HepG2 (cell line): ENCODE results near the gene SHBG. TPM values are rescaled to one million over a fixed set of nuclear protein-coding genes. Genes with fewer than 3 reads are reported as not detected.

Source experiments
- ATF3 ChIP-seq: sonication (generic); formaldehyde crosslinking; IDR thresholded peaks from 2 replicates; pipeline ENCODE4 v1.4.0; 2020; ENCODE audit warnings: missing genetic modification reagents
- FOXM1 ChIP-seq: sonication (generic); formaldehyde crosslinking; IDR thresholded peaks from 2 replicates; pipeline ENCODE4 v1.5.0; 2020; ENCODE audit warnings: missing genetic modification reagents
- HNF4A ChIP-seq: sonication (generic); formaldehyde crosslinking; IDR thresholded peaks from 2 replicates; pipeline ENCODE4 v1.4.0; 2020; ENCODE audit warnings: missing genetic modification reagents
- KLF15 ChIP-seq: sonication (generic); formaldehyde crosslinking; IDR thresholded peaks from 2 replicates; pipeline ENCODE4 v1.8.1; 2023; ENCODE audit warnings: borderline replicate concordance, mild to moderate bottlenecking, inconsistent platforms, missing genetic modification reagents, mixed read lengths
- MAFF ChIP-seq: IDR thresholded peaks from 2 replicates; pipeline ENCODE4 v1.6.1; 2011; ENCODE audit warnings: low read depth, low read length, improper control_type of control experiment
- MTERF4 ChIP-seq: sonication (generic); formaldehyde crosslinking; IDR thresholded peaks from 2 replicates; pipeline ENCODE4 v1.8.0; 2023; ENCODE audit warnings: mild to moderate bottlenecking, missing genetic modification reagents
- RFX3 ChIP-seq: IDR thresholded peaks from 2 replicates; pipeline ENCODE4 v1.6.1; 2016; ENCODE audit warnings: missing biosample characterization, missing genetic modification reagents
- SMAD3 ChIP-seq: sonication (generic); formaldehyde crosslinking; IDR thresholded peaks from 2 replicates; pipeline ENCODE4 v1.4.0; 2020; ENCODE audit warnings: missing genetic modification reagents
- SMARCE1 ChIP-seq: fragments of 450-650 bp; IDR thresholded peaks from 2 replicates; pipeline ENCODE4 v1.6.1; 2017; ENCODE audit warnings: borderline replicate concordance
- SP1 ChIP-seq, 2 experiments: fragments of 450-650 bp in 1 of 2; sonication (generic) in 1 of 2; formaldehyde crosslinking in 1 of 2; IDR thresholded peaks; 2 replicates each; pipeline versions ENCODE4 v1.4.0 to v1.6.1; 2016 to 2020; ENCODE audit warnings: missing genetic modification reagents in 1 of 2
- TEAD2 ChIP-seq: sonication (generic); formaldehyde crosslinking; IDR thresholded peaks from 2 replicates; pipeline ENCODE4 v1.9.0; 2021; ENCODE audit warnings: missing genetic modification reagents
- ZBTB26 ChIP-seq: IDR thresholded peaks from 2 replicates; pipeline ENCODE4 v1.6.1; 2016; ENCODE audit warnings: missing compliant biosample characterization, missing genetic modification reagents, borderline replicate concordance
- ZNF256 ChIP-seq: sonication (generic); formaldehyde crosslinking; conservative IDR thresholded peaks from 2 replicates; pipeline ENCODE4 v1.4.0; 2020; ENCODE audit warnings: missing genetic modification reagents
- ZNF280D ChIP-seq: sonication (generic); formaldehyde crosslinking; IDR thresholded peaks from 2 replicates; pipeline ENCODE4 v1.5.1; 2020; ENCODE audit warnings: mild to moderate bottlenecking, missing genetic modification reagents
- ZNF333 ChIP-seq: sonication (generic); formaldehyde crosslinking; IDR thresholded peaks from 2 replicates; pipeline ENCODE4 v1.4.0; 2020; ENCODE audit warnings: mild to moderate bottlenecking, missing genetic modification reagents, borderline replicate concordance
- ZNF335 ChIP-seq: sonication (generic); formaldehyde crosslinking; IDR thresholded peaks from 2 replicates; pipeline ENCODE4 v1.4.0; 2020; ENCODE audit warnings: missing genetic modification reagents
- ZNF572 ChIP-seq: sonication (generic); formaldehyde crosslinking; IDR thresholded peaks from 2 replicates; pipeline ENCODE4 v1.5.1; 2020; ENCODE audit warnings: mild to moderate bottlenecking, missing genetic modification reagents
- ZNF644 ChIP-seq: IDR thresholded peaks from 2 replicates; pipeline ENCODE4 v1.6.1; 2016; ENCODE audit warnings: low read depth
- ZNF720 ChIP-seq: sonication (generic); formaldehyde crosslinking; IDR thresholded peaks from 2 replicates; pipeline ENCODE4 v1.4.0; 2020; ENCODE audit warnings: missing genetic modification reagents
- ZNF724P ChIP-seq: sonication (generic); formaldehyde crosslinking; IDR thresholded peaks from 2 replicates; pipeline ENCODE4 v1.8.0; 2022; ENCODE audit warnings: missing genetic modification reagents, borderline replicate concordance
- polyA plus RNA-seq, 8 experiments: library from polyadenylated mRNA; depleted of rRNA in 3 of 8; stranded (reverse) in 7 of 8; unstranded in 1 of 8; fragments of >200 nt; fragmentation: Illumina TruSeq in 4 of 8; extraction: Trizol in 4 of 8; gene quantifications; 2 replicates each; pipeline versions ENCODE4 v1.2.1 to v1.2.3, GENCODE V29; 2011 to 2016; ENCODE audit warnings: low read depth in 4 of 8, missing spikeins in 1 of 8, mixed read lengths in 1 of 8; ENCODE audit not compliant: insufficient read depth in 1 of 8
- total RNA-seq, 5 experiments: library from RNA; depleted of rRNA; stranded (reverse); fragments of >200 nt; fragmentation: Illumina TruSeq; extraction: Trizol; gene quantifications; 2 replicates each; pipeline ENCODE4 v1.2.3, GENCODE V29; 2016; ENCODE audit warnings: low read depth in 1 of 5
- TF ChIP-seq, protein P1 (sequence below): sonication (generic); formaldehyde crosslinking; IDR thresholded peaks from 2 replicates; pipeline ENCODE4 v1.4.0; 2020; ENCODE audit warnings: missing genetic modification reagents

Gene SHBG
- total and polyA plus RNA-seq, 2 of the 13 experiments (the other 11 are each of a cell fraction or from before 2014, with no cell fraction given): 4.0 to 6.1 TPM

DNA sequence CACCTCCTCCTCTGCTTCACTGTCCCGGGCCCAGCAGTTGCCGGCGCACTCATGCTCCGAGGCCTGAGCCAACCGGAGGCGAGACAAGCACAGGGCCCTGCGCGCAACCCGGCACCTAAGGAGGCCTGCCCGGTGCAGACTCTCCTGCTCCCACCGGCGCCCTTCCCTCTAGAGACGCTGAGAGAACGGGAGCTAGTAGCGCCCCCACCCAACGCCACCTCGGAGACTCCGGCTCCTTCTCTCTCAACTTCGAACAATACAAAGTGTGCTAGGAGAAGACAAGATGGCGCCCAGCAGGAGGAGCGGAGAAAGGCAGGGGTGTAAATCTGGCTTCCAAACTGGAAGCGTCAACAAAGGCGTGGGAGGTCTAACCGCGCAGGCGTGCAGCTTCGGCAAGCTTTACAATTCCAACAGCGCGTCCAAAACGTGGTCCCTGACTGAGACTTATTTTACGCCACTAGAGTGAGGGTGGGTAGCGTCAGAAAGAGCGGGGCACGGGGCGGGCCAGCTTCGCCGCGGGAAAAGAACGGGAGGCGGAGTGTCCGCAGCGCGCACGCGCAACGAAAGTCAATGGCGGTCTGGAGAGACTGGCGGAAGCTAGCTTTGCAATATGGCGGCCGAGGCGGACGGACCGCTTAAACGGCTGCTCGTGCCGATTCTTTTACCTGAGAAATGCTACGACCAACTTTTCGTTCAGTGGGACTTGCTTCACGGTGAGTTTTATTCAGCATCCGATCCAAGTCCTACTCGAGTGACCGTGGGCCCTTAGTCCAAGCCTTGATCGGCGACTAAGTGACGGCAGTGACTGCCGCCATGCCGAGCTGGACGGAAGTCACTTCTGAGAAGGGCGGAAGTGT is 46.5 kb upstream of the SHBG start, which contains the start of gene MPDU1 (continued):
- TF ChIP-seq ATF3 (CRISPR knock-in tag) (no peak), ZNF720 (CRISPR knock-in tag) (no peak), SP1 (IDR thresholded peaks at IDR 0.05) (no peak), SP1 (CRISPR knock-in tag; IDR thresholded peaks at IDR 0.05) (peak; percentile 60; the same call in 1 of the 2 replicates), FOXM1 (CRISPR knock-in tag) (no peak), ZNF572 (CRISPR knock-in tag) (no peak), ZBTB26 (no peak; the same call in 1 of the 2 replicates), ZNF724P (CRISPR knock-in tag) (peak; percentile 50), ZNF644 (CRISPR knock-in tag) (0 out of 2 replicates have a peak, but pooled peaks have one; percentile 31), HNF4A (0 out of 2 replicates have a peak, but pooled peaks have one; percentile 2), RFX3 (CRISPR knock-in tag) (no peak; the same call in 1 of the 2 replicates), MTERF4 (peak; percentile 71; the same call in 1 of the 2 replicates), SMARCE1 (no peak), MAFF (no peak), ZNF335 (peak; percentile 68; the same call in 1 of the 2 replicates), KLF15 (CRISPR knock-in tag) (peak; percentile 58; the same call in 1 of the 2 replicates), SMAD3 (CRISPR knock-in tag) (peak; percentile 35; the same call in 1 of the 2 replicates), ZNF256 (CRISPR knock-in tag) (peak; percentile 79), ZNF280D (0 out of 2 replicates have a peak, but pooled peaks have one; percentile 34), TEAD2 (CRISPR knock-in tag) (no peak; the same call in 1 of the 2 replicates), ZNF333 (CRISPR knock-in tag) (no peak)
- TF ChIP-seq, protein P1, sequence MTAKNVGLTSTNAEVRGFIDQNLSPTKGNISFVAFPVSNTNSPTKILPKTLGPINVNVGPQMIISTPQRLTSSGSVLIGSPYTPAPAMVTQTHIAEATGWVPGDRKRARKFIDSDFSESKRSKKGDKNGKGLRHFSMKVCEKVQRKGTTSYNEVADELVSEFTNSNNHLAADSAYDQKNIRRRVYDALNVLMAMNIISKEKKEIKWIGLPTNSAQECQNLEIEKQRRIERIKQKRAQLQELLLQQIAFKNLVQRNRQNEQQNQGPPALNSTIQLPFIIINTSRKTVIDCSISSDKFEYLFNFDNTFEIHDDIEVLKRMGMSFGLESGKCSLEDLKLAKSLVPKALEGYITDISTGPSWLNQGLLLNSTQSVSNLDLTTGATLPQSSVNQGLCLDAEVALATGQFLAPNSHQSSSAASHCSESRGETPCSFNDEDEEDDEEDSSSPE (CRISPR knock-in tag): peak; percentile 94
